ENCODE results near the gene CCDC154.
"Not testable (repeated sequence)": the region's sequence is repeated elsewhere in the genome, so short reads cannot be mapped to it uniquely, and the experiment has no call there.

Gene CCDC154

GRCh38 chr16:1444730-1445517, 568 bp upstream of the CCDC154 start:
- H3K4me3 ChIP-seq (ENCODE audit: control insufficient read depth, low read depth, low read length) = no peak overlapping the region
- no peak for DNase-seq (ENCODE audit: low read depth)
- no peak for TF ChIP-seq CTCF (conservative IDR thresholded peaks at IDR 0.05; ENCODE audit: control insufficient read depth, insufficient read depth, low read depth, low read length)

GRCh38 chr16:1443403-1443973, 868 bp downstream of the CCDC154 start:
- TF ChIP-seq CTCF (conservative IDR thresholded peaks at IDR 0.05; ENCODE audit: control insufficient read depth, insufficient read depth, low read depth, low read length) = no peak
- H3K4me3 ChIP-seq (ENCODE audit: control insufficient read depth, low read depth, low read length) = no peak overlapping the region
- DNase-seq (ENCODE audit: low read depth) = no peak

GRCh38 chr16:1442697-1443096, 1.7 kb downstream of the CCDC154 start:
- no peak for DNase-seq (ENCODE audit: low read depth)
- TF ChIP-seq CTCF (conservative IDR thresholded peaks at IDR 0.05; ENCODE audit: control insufficient read depth, insufficient read depth, low read depth, low read length) = no peak
- H3K4me3 ChIP-seq (ENCODE audit: control insufficient read depth, low read depth, low read length) = no peak overlapping the region

- H3K4me3 ChIP-seq (ENCODE audit: control insufficient read depth, low read depth, low read length) = no peak overlapping the region
- TF ChIP-seq CTCF (conservative IDR thresholded peaks at IDR 0.05; ENCODE audit: control insufficient read depth, insufficient read depth, low read depth, low read length) = no peak
- no peak for DNase-seq (ENCODE audit: low read depth)
These were observed 2.9 kb downstream of the CCDC154 start for GRCh38 chr16:1441391-1441829.

GRCh38 chr16:1439699-1440074, 4.7 kb downstream of the CCDC154 start:
- H3K4me3 ChIP-seq (ENCODE audit: control insufficient read depth, low read depth, low read length); DNase-seq (ENCODE audit: low read depth): not testable (repeated sequence)

GRCh38 chr16:1439058-1439698, 5.2 kb downstream of the CCDC154 start:
- DNase-seq (ENCODE audit: low read depth) = no peak
- H3K4me3 ChIP-seq (ENCODE audit: control insufficient read depth, low read depth, low read length) = no peak overlapping the region
- TF ChIP-seq CTCF (conservative IDR thresholded peaks at IDR 0.05; ENCODE audit: control insufficient read depth, insufficient read depth, low read depth, low read length) = no peak
